GM18520 (cell line): ENCODE data around the gene RAG1.
"Not testable (repeated sequence)": the region's sequence is repeated elsewhere in the genome, so short reads cannot be mapped to it uniquely, and the experiment has no call there.

Experiments
- ATAC-seq: cut with Tn5 transposase; IDR thresholded peaks from one replicate; pipeline ENCODE4 v1.9.1; 2021; ENCODE audit not compliant: unreplicated experiment

Gene RAG1

DNA sequence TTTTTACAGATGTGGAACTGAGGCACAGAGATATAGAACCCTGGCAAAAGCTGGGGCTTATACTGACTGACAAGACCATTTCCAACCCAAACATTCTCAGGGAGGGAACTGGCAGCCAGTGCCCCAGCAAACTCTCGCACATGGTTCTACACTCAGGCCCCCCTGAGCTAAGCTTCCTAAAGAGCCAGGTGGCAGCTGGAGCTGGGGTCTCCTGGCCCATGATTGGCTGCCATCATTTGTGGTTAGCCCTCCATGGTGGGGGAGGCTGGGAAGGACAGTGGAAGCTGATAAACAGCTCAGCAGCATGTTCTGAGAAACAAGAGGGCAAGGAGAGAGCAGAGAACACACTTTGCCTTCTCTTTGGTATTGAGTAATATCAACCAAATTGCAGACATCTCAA lies at the start of gene RAG1:
Gene RAG1, plus strand, starts transcription at position 314 of the 400 bp plus-strand sequence. CDS start 5,298 bp downstream, outside the sequence.
- no peak for ATAC-seq

DNA sequence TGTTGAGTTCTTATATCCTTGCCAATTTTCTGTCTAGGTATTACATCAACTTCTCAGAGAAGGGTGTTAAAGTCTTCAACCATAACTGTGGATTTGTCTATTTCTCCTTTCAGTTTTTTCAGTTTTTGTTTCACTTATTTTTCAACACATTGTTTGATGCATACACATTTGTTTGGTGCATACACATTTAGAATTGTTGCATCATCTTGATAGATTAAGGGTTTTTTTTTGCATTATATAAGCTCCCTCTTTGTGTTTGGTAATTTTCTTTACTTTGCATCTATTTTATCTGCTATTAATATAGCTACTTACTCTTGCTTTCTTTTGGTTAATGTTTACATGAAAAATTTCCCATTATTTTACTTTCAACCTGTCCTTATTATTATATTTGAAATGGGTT lies 37.0 kb upstream of the RAG1 start:
- ATAC-seq, result no peak

DNA sequence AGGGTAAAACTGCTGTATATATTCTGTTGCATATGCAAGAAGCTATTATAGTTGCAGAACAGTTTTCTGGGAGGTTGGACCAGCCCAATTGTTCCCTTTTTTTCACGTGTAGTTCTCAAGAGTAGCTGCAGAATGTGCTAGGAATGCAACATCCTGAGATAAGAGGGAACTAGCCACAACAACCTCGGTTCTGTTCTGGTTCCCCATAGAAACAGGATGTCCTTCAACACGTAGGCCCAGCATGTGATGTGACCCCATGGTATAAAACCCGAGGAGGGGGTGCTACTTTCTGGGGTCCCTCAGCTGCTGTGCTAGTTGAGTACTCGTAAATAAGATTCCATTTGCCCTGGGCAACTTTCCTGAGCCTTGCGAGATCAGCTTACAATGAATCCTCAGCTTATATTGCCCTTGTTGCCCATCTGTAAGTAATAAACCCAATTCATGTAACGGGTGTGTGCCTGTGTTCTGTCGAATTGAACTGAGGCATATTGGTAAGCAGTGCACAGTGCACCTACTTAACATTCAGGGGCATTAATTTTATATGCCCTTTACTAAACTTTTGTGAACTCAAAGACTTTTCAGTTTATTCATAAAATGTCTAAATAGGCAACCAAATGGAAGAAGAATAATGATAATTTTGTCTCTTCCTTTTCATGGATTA lies 34.7 kb upstream of the RAG1 start:
- no peak for ATAC-seq

DNA sequence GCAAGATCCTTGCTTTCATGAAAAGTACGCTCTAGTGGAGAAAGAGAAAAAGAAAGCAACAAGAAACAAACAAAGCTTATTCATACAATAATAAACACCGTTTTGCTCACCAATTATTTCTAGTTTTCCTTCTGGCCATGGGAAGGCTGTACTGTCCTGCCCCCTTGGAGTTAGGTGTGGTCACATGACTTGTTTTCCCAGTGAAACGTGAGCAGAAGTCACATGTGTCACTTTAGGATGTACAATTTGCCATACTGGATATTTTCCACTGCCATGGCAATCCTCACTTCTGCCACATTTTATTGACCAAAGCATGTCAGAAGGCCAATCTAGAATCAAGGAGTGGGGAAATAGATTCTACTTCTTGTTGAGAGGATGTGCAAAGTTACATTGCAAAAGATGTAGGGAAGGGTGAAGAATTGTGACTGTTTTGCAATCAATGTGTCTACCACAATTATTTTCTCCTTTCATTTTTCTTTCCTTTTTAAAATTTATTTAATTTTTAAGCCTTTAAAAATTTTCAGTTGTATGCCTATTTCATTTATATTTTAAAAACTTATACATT lies 33.4 kb upstream of the RAG1 start:
- no peak for ATAC-seq

DNA sequence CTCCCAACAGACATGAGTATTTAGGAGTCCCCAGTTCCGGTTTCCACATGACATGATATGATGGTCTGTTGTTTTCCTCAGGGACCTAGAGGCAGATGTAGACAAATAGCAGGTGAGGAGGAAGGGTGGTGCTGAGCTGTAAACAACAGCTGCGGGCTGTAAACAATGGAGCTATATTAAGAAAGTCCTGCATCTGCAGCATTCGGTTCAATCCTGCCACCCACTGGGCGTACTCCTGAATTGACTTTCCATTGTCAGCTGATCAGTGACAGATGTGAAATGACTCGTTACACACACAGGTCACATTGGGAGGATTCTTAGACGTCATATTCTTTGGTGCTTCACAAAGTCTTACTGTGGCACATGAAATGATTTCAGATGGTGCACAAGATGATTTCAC lies 26.8 kb upstream of the RAG1 start:
- ATAC-seq, result peak; percentile 99

DNA sequence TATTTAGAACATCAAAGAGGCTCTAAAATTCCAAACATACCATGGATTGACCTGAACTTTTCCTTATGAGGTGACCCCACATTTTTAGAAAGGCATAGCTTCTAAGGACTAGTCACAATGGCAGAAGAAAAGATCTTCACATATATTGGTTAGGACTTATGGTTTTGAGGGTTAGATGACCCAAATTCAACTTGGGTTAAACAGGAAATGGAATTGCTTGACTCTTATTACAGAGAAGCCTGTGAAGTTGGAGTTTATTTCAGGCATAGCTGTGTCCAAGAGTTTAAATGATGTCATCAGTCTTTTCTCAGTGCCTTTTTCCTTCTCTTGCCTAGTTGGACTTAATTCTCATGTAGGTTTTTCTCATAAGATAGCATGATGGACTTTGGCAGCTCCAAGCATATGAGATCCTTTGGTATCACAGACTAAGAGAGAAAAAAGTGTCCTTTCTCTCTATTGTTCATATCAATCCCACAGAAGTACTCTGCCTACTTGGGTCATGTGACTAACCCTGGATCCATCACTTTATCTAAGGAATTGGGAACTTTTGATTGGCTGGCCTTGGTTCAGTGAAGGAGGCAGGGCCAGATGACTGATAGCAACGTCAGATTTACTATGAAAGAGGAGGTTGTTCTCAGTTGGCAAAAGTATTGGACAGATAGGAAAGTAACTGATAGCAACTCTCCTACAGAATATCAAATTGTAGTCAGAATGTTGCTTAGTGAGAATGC lies 17.3 kb upstream of the RAG1 start:
- no peak for ATAC-seq

DNA sequence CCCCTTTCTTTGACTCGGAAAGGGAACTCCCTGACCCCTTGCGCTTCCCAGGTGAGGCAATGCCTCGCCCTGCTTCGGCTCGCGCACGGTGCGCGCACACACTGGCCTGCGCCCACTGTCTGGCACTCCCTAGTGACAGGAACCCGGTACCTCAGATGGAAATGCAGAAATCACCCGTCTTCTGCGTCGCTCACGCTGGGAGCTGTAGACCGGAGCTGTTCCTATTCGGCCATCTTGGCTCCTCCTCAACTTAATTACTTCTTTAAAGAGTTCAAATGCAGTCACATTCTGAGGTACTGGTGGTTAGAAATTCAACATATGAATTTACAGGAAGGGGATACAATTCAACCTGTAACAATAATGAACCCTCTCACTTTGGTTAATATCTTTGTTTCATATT lies 10.4 kb upstream of the RAG1 start:
- not testable (repeated sequence) for ATAC-seq

DNA sequence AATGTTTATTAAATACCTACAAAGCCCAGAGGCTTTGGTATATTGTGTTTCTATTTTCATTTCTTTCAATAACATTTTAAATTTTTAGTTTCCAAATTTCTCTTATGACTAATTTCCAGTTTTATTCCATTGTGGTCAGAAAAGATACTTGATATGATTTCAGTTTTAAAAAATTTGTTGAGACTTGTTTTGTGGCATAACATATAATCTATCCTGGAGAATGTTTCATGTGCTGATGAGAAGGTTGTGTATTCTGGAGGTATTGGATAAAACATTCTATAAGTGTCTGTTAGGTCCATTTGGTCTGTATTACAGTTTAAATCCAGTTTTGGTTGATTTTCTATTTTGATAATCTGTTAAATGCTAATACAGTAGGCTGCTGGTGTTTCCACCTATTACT lies 9.8 kb upstream of the RAG1 start:
- ATAC-seq, result no peak

DNA sequence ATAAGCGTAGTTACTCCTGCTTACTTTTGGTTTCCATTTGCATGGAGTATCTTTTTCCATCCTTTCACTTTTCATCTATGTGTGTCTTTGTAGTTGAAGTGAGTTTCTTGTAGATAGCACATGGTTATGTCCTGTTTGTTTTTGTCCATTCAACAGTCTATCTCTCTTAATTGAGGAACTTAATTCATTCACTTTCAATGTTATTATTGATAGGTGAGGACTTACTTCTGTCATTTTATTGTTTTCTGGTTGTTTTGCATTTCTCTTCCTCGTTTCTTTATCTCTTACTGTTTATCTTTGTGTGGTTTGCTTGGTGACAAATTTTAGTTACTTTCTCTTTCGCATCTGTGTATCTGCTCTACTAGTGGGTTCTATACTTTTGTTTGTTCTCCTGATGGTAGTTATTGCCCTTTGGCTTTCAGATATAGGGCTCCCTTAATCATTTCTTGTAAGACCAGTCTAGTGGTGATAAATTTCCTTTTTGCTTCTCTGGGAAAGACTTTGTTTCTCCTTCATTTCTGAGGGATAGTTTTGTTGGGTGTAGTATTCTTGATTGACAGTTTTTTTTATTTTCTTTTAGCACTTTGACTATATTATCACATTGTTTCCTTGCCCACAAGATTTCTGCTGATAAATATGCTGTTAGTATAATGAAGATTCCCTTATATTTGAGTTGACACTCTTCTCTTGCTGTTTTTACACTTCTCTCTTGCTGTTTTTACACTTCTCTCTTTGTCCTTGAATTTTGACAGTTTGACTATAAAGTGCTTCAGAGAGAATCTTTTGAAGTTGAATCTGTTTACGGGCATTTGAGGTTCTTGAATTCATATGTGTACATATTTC lies 9.0 kb upstream of the RAG1 start:
- ATAC-seq, result peak; percentile 93

DNA sequence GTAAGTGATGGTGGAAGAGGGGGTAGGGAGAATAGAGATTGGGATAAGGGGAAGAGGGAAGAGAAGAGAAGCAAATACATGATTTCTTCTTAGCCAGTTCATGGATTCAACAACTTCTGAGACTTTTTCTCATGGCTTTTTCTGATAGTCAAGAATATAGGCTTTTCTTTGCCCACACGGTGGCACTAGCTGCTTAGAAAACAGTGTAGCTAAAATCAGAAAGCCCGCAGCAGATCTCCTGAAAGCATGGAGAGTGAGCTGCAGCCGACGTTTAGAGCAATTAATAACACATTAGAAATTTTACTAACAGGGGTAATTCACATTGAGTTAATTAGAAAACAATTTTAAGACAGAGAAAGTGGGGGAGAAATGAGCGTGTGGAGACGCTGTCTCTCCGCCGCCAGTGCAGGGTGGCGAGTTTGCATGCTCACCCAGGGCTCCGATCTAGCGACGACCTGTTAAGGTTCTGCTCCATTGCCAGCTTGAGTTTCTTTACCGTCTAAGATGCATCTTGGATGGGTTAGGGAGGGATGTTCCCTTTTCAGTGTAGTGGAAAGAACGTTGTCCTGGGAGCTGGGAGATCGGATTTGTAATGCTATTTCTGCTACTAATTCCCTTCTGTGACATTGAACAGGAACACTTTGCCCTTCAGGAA lies 3.3 kb upstream of the RAG1 start:
- no peak for ATAC-seq

DNA sequence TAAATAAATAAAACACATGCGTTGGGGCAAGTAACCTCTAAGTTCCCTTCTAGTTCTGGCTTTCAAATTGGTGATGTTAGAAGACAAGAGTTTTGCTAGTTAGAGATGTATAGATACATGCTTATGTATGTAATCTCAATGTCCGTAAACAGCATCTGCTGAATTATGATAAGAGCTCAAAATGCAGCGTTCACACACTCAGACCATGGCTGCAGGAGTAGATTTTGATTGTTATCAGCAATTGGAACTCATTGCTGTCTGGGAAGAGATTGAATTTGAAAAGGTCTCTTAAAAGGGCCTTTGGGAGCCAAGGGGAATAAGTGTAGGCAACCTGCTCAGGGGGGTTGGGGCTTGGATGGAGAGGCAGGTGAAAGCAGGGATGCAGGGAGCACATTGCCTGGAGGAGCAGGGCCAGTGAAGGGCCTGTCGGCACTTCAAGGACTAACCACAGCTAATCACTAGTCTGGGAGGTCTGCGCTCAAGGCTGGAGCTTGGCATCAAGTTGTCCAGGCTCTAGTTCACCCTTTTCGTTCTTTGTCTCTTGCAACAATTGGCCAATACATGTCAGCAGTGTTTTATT lies 2.7 kb upstream of the RAG1 start:
- ATAC-seq, result no peak

DNA sequence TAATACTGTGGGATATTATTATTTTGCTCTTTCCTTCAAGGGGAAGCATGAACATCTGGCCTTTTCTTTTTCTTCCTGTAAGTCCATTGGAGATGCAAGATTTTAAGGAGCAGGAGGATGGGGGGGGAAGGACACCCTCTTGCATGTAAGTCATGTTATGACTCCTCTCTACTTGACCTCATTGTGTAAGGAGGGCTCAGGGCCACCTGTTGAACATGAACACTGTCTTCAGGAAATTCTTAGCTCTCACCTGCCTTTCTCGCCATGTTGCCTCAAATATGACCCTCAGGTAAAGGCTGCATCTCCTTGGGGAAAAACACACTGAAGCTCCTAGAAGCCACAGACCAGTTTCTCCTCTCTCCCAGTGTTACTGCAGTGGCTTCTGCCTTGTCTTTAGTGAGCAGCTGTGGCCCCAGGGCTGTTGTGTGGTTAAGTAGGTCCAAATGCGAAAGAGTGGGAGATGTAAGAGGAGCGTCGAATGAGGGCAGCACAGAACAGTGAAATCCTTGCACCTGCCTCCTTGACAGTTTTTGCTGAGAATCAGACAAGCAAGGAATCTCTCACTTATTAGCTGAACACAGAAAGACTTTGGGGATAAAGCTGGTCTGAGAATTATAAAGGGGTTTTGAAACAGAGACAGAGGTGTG lies 1.3 kb upstream of the RAG1 start:
- ATAC-seq, result no peak

DNA sequence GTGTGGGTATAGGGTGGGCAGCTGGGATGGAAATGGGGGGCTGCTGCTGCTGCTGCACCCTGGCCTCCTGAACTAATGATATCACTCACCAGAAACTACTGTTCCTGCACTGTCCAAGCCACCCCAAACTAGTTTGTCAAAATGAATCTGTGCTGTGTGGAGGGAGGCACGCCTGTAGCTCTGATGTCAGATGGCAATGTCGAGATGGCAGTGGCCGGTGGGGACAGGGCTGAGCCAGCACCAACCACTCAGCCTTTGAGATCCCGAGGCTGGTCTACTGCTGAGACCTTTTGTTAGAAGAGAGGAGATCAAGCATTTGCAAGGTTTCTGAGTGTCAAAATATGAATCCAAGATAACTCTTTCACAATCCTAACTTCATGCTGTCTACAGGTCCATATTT lies 1.3 kb downstream of the RAG1 start:
- ATAC-seq, result no peak

DNA sequence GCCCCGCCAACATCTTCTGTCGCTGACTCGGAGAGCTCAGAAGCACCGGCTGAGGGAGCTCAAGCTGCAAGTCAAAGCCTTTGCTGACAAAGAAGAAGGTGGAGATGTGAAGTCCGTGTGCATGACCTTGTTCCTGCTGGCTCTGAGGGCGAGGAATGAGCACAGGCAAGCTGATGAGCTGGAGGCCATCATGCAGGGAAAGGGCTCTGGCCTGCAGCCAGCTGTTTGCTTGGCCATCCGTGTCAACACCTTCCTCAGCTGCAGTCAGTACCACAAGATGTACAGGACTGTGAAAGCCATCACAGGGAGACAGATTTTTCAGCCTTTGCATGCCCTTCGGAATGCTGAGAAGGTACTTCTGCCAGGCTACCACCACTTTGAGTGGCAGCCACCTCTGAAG lies 6.7 kb downstream of the RAG1 start:
- no peak for ATAC-seq

DNA sequence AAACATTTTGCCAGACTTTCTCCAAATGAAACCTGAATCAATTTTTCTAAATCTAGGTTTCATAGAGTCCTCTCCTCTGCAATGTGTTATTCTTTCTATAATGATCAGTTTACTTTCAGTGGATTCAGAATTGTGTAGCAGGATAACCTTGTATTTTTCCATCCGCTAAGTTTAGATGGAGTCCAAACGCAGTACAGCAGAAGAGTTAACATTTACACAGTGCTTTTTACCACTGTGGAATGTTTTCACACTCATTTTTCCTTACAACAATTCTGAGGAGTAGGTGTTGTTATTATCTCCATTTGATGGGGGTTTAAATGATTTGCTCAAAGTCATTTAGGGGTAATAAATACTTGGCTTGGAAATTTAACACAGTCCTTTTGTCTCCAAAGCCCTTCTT lies 9.6 kb downstream of the RAG1 start:
- ATAC-seq, result no peak

DNA sequence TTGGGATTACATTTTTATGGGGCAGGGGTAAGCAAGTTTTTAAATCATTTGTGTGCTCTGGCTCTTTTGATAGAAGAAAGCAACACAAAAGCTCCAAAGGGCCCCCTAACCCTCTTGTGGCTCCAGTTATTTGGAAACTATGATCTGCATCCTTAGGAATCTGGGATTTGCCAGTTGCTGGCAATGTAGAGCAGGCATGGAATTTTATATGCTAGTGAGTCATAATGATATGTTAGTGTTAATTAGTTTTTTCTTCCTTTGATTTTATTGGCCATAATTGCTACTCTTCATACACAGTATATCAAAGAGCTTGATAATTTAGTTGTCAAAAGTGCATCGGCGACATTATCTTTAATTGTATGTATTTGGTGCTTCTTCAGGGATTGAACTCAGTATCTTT lies 10.1 kb downstream of the RAG1 start:
- no peak for ATAC-seq

DNA sequence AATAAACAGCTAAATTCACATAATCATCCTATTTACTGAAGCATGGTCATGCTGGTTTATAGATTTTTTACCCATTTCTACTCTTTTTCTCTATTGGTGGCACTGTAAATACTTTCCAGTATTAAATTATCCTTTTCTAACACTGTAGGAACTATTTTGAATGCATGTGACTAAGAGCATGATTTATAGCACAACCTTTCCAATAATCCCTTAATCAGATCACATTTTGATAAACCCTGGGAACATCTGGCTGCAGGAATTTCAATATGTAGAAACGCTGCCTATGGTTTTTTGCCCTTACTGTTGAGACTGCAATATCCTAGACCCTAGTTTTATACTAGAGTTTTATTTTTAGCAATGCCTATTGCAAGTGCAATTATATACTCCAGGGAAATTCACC lies 10.7 kb downstream of the RAG1 start:
- ATAC-seq, result no peak

DNA sequence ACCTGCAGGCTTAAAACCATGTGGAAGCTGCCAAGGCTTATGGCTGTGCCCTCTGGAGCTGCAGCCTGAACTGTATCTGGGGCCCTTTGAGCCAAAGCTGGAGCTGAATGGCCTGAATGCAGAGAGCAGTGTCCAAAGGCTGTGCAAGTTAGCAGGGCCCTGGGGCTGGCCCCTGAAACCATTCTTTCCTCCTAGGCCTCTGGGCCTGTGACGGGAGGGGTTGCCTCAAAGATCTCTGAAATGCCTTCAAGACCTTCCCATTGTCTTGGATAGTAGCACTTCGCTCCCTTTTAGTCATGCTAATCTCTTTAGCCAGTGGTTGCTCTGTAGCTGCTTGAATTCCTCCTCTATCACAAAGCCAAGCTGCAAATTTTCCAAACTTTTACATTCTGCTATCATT lies 13.7 kb downstream of the RAG1 start:
- ATAC-seq, result no peak

DNA sequence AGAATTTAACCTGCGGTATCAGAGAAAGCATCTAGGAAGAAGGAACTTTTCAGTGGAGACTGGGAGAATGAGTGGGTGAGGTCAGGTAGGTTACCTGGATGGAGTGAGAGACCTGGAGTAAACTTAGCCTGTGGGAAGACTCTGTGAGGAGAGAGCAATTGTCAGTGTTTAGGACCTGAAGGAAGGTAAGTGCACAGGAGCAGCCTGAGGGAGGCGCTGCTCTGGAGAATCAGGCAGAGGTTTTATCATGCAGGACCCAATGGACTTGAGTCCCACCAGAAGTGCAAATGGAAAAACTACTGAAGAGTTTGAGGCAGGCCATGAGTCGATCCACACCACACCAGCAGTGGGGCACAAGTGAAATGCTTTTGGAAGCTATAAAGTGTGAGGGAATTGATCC lies 15.9 kb downstream of the RAG1 start:
- ATAC-seq, result no peak

DNA sequence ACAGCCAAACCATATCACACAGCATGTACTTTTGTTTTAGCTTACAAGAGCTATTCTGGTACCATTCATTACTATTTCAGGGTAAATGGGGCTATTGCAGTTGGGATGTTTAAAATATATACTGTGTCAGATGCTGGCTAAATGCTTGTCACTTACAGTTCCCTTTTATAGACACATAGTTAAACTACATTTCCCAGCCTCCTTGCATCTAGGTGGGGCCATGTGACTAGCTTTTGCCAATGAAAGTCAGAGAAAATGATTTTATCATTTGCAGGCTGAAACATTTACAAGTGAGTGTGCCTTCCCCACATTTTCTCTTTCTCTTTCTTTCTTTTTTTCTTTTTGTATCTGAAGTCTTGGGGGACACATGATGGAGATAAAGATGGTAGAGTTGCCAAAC lies 18.7 kb downstream of the RAG1 start:
- ATAC-seq, result no peak
